Spleen (tissue), 11 donors: Measurements from ENCODE around the gene PDLIM4. TPM values are rescaled to one million over a fixed set of nuclear protein-coding genes. Genes with fewer than 3 reads are reported as not detected.

Source experiments
- DNase-seq: peaks from one replicate; pipeline ENCODE4 v3.0.0-alpha.2; 2020
- H3K27ac ChIP-seq, 8 donors: fragments of 200-600 bp; sonication (generic) in 7 of 8; 1 replicate in 4 of 8; 2 replicates in 4 of 8; pipeline versions ENCODE4 v1.5.0 to v1.8.0; 2016 to 2021; ENCODE audit warnings: inconsistent platforms in 4 of 8, mild to moderate bottlenecking in 4 of 8, moderate library complexity in 1 of 8
- H3K27me3 ChIP-seq, 7 donors: fragments of 200-600 bp; sonication (generic) in 6 of 7; replicated peaks in 1 of 7; 1 replicate in 4 of 7; 2 replicates in 3 of 7; pipeline versions ENCODE4 v1.5.0 to v1.8.0; 2016 to 2021; ENCODE audit warnings: inconsistent platforms in 3 of 7, mild to moderate bottlenecking in 1 of 7
- H3K36me3 ChIP-seq, 6 donors: fragments of 200-600 bp; sonication (generic) in 5 of 6; 1 replicate in 4 of 6; 2 replicates in 2 of 6; pipeline versions ENCODE4 v1.5.0 to v1.8.0; 2016 to 2021; ENCODE audit warnings: inconsistent platforms in 2 of 6
- H3K4me1 ChIP-seq, 6 donors: fragments of 200-600 bp; sonication (generic) in 5 of 6; 1 replicate in 3 of 6; 2 replicates in 3 of 6; pipeline versions ENCODE4 v1.5.0 to v1.8.0; 2016 to 2021; ENCODE audit warnings: inconsistent platforms in 3 of 6
- H3K4me3 ChIP-seq, 8 donors: fragments of 200-600 bp; sonication (generic) in 7 of 8; 1 replicate in 4 of 8; 2 replicates in 4 of 8; pipeline versions ENCODE4 v1.5.0 to v1.8.0; 2016 to 2021; ENCODE audit warnings: inconsistent platforms in 4 of 8, mild to moderate bottlenecking in 4 of 8, moderate library complexity in 2 of 8
- H3K9me3 ChIP-seq, 8 donors: fragments of 200-600 bp; sonication (generic) in 7 of 8; 1 replicate in 4 of 8; 2 replicates in 4 of 8; pipeline versions ENCODE4 v1.5.0 to v1.8.0; 2016 to 2021; ENCODE audit warnings: inconsistent platforms in 4 of 8
- POLR2A ChIP-seq, 3 donors: fragments of 450-650 bp; IDR thresholded peaks; one replicate each; pipeline ENCODE4 v1.5.1; 2017; ENCODE audit warnings: antibody characterized with exemption in 3 of 3, mild to moderate bottlenecking in 1 of 3
- POLR2AphosphoS5 ChIP-seq, 3 donors: sonication (generic); formaldehyde crosslinking; IDR thresholded peaks; one replicate each; pipeline ENCODE4 v1.5.1; 2017; ENCODE audit warnings: antibody characterized with exemption in 3 of 3
- WGBS, 5 donors: extraction: QIAGEN DNeasy Blood & Tissue Kit in 3 of 5; methylation state at CpG; one replicate each; pipeline versions ENCODE4 v1.1.5 to v1.1.7; 2013 to 2018; 5-methylcytosine and 5-hydroxymethylcytosine counted together
- intact Hi-C: fragments of 100-400 bp; cut with DNase I; formaldehyde crosslinking; loops from one replicate; pipeline ENCODE4 v1.15.0; 2023; ENCODE audit warnings: low total_unique reads
- polyA plus RNA-seq, 3 donors: library from polyadenylated mRNA; stranded (reverse); fragments of 200-250 nt; gene quantifications; one replicate each; pipeline ENCODE4 v1.2.1, GENCODE V29; 2013
- total RNA-seq, 7 donors: library from RNA; depleted of rRNA in 3 of 7; stranded (reverse); fragments of >200 nt in 3 of 7; fragmentation: NEBNext Ultra II Directional in 4 of 7; extraction: Animal tissue kit (Norgen Biotek cat#: 25700) in 4 of 7; gene quantifications; one replicate each; pipeline versions ENCODE4 v1.1.0 to v1.2.1, GENCODE V29; 2016 to 2021
- TF ChIP-seq, protein P1 (sequence below), 11 experiments: fragments of 200-600 bp in 7 of 11; fragments of 450-650 bp in 4 of 11; sonication (generic) in 4 of 11; IDR thresholded peaks in 8 of 11; conservative IDR thresholded peaks in 3 of 11; 1 replicate in 7 of 11; 2 replicates in 4 of 11; pipeline versions ENCODE4 v1.4.0 to v1.8.0; 2016 to 2021; ENCODE audit warnings: antibody characterized with exemption in 11 of 11, inconsistent platforms in 4 of 11, mild to moderate bottlenecking in 1 of 11
- donor health status: healthy with polysubstance abuse.
- donor health status: DM: no; HTN: no; CAD: no; lungs with moderate emphysema.
- donor health status: DM: no; HTN: no; CAD: no.
- donor health status: Bipolar disorder and iron deficiency.
- donor health status: healthy.
- donor health status: DM: no; HTN: no; CAD: no.
- donor health status: DM: yes; HTN: yes; CAD: no.

Gene PDLIM4
- total and polyA plus RNA-seq, 10 donors, result 3.5 to 17.4 (median 9.0) TPM

- Histone ChIP-seq H3K36me3 (no peaks in the 10 kb centered on the region), H3K27ac (peak overlapping the region in 4 of 8 donors; percentile 43 to 77 (median 76)), H3K4me1 (peaks cover 0 to 37% (median 16%) of the 10 kb centered on the region in 6 donors), H3K9me3 (no peaks in the 10 kb centered on the region), H3K4me3 (no peak overlapping the region), H3K27me3 (peaks cover 0 to 26% (median 14%) of the 10 kb centered on the region in 7 donors)
- intact Hi-C loops, result no loop called here
- no peak for TF ChIP-seq POLR2AphosphoS5 (IDR thresholded peaks at IDR 0.05)
- no peak for TF ChIP-seq POLR2A (IDR thresholded peaks at IDR 0.05)
- 52 to 78% (median 64%) methylated on average over 6 of the region's 6 CpGs for WGBS, 5 donors
- peak; percentile 43 for DNase-seq
These were observed 2.6 kb downstream of the PDLIM4 start for GRCh38 chr5:132260051-132260450.

DNA sequence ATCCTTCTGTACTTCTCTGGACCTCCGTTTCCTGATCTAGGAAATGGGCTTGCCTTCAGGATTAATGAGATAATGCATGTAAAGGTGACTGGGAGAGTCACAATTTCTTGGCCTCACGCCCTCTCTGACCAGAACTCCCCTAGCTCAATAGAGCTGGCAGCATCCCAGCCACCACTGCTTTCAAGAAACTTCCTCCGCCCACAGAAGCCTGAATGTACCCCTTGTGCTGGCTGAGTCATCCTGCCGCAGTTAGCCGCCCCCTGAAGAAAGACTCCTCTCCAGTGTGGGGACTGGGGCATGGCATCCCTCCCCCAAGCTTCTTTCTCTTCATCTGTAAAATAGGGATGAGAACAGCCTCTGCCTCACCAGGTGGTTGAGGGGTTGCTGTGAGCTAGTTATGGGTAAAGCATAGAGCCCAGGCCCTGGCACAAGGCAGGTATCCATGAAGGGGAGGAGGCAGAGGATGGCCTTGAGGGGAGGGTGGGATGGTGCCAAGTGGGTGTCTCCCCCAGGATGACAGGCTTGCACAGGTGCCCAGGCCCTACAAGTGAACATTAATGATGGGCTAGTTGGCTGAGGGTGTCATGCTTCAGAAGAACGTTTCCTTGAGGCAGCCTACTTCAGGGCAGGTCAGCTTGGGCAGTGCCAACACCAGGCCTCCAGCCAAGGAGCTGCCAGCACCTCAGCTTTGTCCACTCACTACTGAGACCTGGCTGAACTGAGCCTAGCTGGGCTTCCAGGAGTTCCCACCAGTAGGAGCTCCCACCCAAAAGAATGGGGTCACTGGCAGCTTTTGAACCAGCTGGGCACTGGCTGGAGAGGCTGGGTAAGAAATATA lies 3.4 kb downstream of the PDLIM4 start:
- peak; percentile 46 for DNase-seq
- intact Hi-C loops, result no loop called here
- Histone ChIP-seq H3K27ac (peak overlapping the region in 1 of 8 donors; percentile 8), H3K9me3 (no peaks in the 10 kb centered on the region), H3K4me1 (peaks cover 3 to 44% (median 23%) of the 10 kb centered on the region in 6 donors), H3K36me3 (no peaks in the 10 kb centered on the region), H3K4me3 (no peak overlapping the region), H3K27me3 (peaks cover 0 to 26% (median 14%) of the 10 kb centered on the region in 7 donors)
- 23 to 46% (median 37%) methylated on average over 5 to 6 of the region's 6 CpGs for WGBS, 5 donors
- TF ChIP-seq POLR2A (IDR thresholded peaks at IDR 0.05) (no peak), POLR2AphosphoS5 (IDR thresholded peaks at IDR 0.05) (no peak)
- TF ChIP-seq, protein P1, sequence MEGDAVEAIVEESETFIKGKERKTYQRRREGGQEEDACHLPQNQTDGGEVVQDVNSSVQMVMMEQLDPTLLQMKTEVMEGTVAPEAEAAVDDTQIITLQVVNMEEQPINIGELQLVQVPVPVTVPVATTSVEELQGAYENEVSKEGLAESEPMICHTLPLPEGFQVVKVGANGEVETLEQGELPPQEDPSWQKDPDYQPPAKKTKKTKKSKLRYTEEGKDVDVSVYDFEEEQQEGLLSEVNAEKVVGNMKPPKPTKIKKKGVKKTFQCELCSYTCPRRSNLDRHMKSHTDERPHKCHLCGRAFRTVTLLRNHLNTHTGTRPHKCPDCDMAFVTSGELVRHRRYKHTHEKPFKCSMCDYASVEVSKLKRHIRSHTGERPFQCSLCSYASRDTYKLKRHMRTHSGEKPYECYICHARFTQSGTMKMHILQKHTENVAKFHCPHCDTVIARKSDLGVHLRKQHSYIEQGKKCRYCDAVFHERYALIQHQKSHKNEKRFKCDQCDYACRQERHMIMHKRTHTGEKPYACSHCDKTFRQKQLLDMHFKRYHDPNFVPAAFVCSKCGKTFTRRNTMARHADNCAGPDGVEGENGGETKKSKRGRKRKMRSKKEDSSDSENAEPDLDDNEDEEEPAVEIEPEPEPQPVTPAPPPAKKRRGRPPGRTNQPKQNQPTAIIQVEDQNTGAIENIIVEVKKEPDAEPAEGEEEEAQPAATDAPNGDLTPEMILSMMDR (IDR thresholded peaks at IDR 0.05 in 8 of 11, conservative IDR thresholded peaks at IDR 0.05 in 3 of 11), result no peak

DNA sequence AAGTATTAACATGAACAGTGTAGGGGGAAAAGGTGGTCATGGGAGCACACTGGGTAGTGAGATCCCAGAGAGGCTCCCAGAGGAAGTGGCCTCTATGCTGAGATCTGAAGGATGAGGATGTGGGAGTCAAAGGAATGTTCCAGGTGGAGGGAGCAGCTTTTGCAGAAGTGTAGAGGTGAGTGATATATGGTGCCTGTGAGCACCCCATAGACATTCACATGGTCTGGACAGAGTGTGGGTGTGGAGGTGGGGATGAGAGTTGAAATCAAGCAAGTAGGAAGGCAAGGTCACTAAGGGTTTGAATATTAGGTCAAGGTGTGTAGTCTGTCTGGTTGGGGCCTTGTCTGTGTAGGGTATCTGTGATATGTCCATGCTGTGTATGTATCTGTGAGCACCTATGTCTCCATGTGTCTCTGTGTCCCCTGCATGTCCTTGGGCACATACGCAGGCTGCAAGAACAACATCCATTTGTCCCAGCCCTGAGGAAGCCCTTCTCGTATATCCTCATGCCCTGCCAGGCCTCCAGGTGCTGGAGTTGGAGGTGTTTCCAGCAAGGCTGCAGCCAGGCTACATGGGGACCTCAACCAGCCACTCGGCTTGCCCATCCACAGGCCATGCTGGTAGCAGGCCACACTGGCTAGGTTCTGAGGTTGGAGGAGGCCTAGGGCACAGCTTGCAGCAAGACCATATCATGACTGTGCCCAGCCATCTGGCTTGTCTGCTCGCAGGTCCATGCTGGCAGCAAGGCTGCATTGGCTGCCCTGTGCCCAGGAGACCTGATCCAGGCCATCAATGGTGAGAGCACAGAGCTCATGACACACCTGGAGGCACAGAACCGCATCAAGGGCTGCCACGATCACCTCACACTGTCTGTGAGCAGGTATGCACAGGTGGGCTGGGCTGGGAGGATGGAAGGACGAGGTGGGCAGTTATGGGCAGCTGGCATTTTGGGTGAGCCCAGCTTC lies 4.7 kb downstream of the PDLIM4 start:
- intact Hi-C loops, result no loop called here
- Histone ChIP-seq H3K36me3 (no peaks in the 10 kb centered on the region), H3K4me3 (no peak overlapping the region), H3K27ac (no peak overlapping the region), H3K4me1 (peaks cover 3 to 43% (median 22%) of the 10 kb centered on the region in 6 donors), H3K27me3 (peaks cover 0 to 17% (median 10%) of the 10 kb centered on the region in 7 donors), H3K9me3 (no peaks in the 10 kb centered on the region)
- no peak for TF ChIP-seq POLR2A (IDR thresholded peaks at IDR 0.05)
- TF ChIP-seq POLR2AphosphoS5 (IDR thresholded peaks at IDR 0.05), result no peak
- TF ChIP-seq, protein P1 (IDR thresholded peaks at IDR 0.05 in 8 of 11, conservative IDR thresholded peaks at IDR 0.05 in 3 of 11), result no peak
- WGBS, 5 donors, result 81 to 93% (median 90%) methylated on average over 3 to 7 of the region's 7 CpGs
- DNase-seq, result peak; percentile 64

GRCh38 chr5:132262882-132263547 lies 5.5 kb downstream of the PDLIM4 start:
- Histone ChIP-seq H3K27me3 (peaks cover 0 to 8% (median 2%) of the 10 kb centered on the region in 7 donors), H3K4me1 (peaks cover 3 to 36% (median 19%) of the 10 kb centered on the region in 6 donors), H3K4me3 (no peak overlapping the region), H3K9me3 (no peaks in the 10 kb centered on the region), H3K36me3 (no peaks in the 10 kb centered on the region), H3K27ac (peak overlapping the region in 2 of 8 donors; percentile 60 to 82)
- WGBS, 5 donors, result 87 to 96% (median 95%) methylated on average over 2 of the region's 2 CpGs
- TF ChIP-seq POLR2AphosphoS5 (IDR thresholded peaks at IDR 0.05) (no peak), POLR2A (IDR thresholded peaks at IDR 0.05) (no peak)
- TF ChIP-seq, protein P1 (IDR thresholded peaks at IDR 0.05 in 8 of 11, conservative IDR thresholded peaks at IDR 0.05 in 3 of 11), result no peak
- intact Hi-C loops, result no loop called here
- DNase-seq, result peak; percentile 27
